SK-N-SH treated with all-trans-retinoic acid at 6 μM for 48 hours (cell line): ENCODE results near the gene CATSPER3.

Source experiments
- ATAC-seq: fragments of 200-7000 bp; cut with Tn5 transposase; 3 replicates; pipeline ENCODE4 v1.9.1; 2020; ENCODE audit warnings: mild to moderate bottlenecking, moderate library complexity
- ARNTL ChIP-seq: fragments of 450-650 bp; formaldehyde crosslinking; IDR thresholded peaks from 2 replicates; pipeline ENCODE4 v1.5.0; 2020; ENCODE audit warnings: low read depth, mild to moderate bottlenecking, moderate library complexity, borderline replicate concordance
- BACH2 ChIP-seq: fragments of 250-450 bp; sonication (Bioruptor Pico); IDR thresholded peaks from 2 replicates; pipeline ENCODE4 v1.9.0; 2021; ENCODE audit warnings: mild to moderate bottlenecking, borderline replicate concordance
- CSRNP3 ChIP-seq: fragments of 250-450 bp; sonication (Bioruptor Pico); IDR thresholded peaks from 2 replicates; pipeline ENCODE4 v1.5.1; 2021; ENCODE audit warnings: mild to moderate bottlenecking, moderate library complexity
- ESRRG ChIP-seq: fragments of 250-450 bp; sonication (Bioruptor Pico); IDR thresholded peaks from 2 replicates; pipeline ENCODE4 v1.6.1; 2021; ENCODE audit warnings: mild to moderate bottlenecking
- ISL1 ChIP-seq: fragments of 250-450 bp; sonication (Bioruptor Pico); IDR thresholded peaks from 2 replicates; pipeline ENCODE4 v2.1.2; 2022; ENCODE audit warnings: mild to moderate bottlenecking, moderate library complexity
- PATZ1 ChIP-seq: fragments of 250-450 bp; sonication (Bioruptor Pico); IDR thresholded peaks from 2 replicates; pipeline ENCODE4 v1.8.0; 2020; ENCODE audit warnings: mild to moderate bottlenecking, moderate library complexity, borderline replicate concordance
- POU6F1 ChIP-seq: fragments of 250-450 bp; sonication (Bioruptor Pico); IDR thresholded peaks from 2 replicates; pipeline ENCODE4 v1.8.0; 2021; ENCODE audit warnings: low read depth, mild to moderate bottlenecking, moderate library complexity, borderline replicate concordance
- PPARA ChIP-seq: fragments of 250-450 bp; sonication (Bioruptor Pico); IDR thresholded peaks from 2 replicates; pipeline ENCODE4 v1.5.0; 2020; ENCODE audit warnings: mild to moderate bottlenecking, borderline replicate concordance
- RARB ChIP-seq: fragments of 250-450 bp; sonication (Bioruptor Pico); IDR thresholded peaks from 2 replicates; pipeline ENCODE4 v1.8.0; 2021; ENCODE audit warnings: mild to moderate bottlenecking, moderate library complexity
- SNAI2 ChIP-seq: fragments of 250-450 bp; sonication (Bioruptor Pico); IDR thresholded peaks from 2 replicates; pipeline ENCODE4 v1.5.0; 2020; ENCODE audit warnings: mild to moderate bottlenecking, moderate library complexity
- TCF4 ChIP-seq: fragments of 250-450 bp; sonication (Bioruptor Pico); IDR thresholded peaks from 2 replicates; pipeline ENCODE4 v1.8.0; 2021; ENCODE audit warnings: mild to moderate bottlenecking, moderate library complexity, borderline replicate concordance
- TOX ChIP-seq: fragments of 250-450 bp; sonication (Bioruptor Pico); IDR thresholded peaks from 2 replicates; pipeline ENCODE4 v1.8.0; 2021; ENCODE audit warnings: mild to moderate bottlenecking, moderate library complexity, borderline replicate concordance
- TSHZ2 ChIP-seq: fragments of 250-450 bp; sonication (Bioruptor Pico); IDR thresholded peaks from 2 replicates; pipeline ENCODE4 v1.5.0; 2020; ENCODE audit warnings: mild to moderate bottlenecking, moderate library complexity
- ZC3H10 ChIP-seq: fragments of 250-450 bp; sonication (Bioruptor Pico); IDR thresholded peaks from 2 replicates; pipeline ENCODE4 v1.5.1; 2021; ENCODE audit warnings: mild to moderate bottlenecking, moderate library complexity
- ZFP3 ChIP-seq: fragments of 250-450 bp; sonication (Bioruptor Pico); IDR thresholded peaks from 2 replicates; pipeline ENCODE4 v1.5.0; 2020; ENCODE audit warnings: mild to moderate bottlenecking, moderate library complexity
- ZNF565 ChIP-seq: fragments of 450-650 bp; formaldehyde crosslinking; conservative IDR thresholded peaks from 2 replicates; pipeline ENCODE4 v1.5.0; 2020; ENCODE audit warnings: low read depth, mild to moderate bottlenecking, moderate library complexity
- ZNF70 ChIP-seq: fragments of 450-650 bp; formaldehyde crosslinking; IDR thresholded peaks from 2 replicates; pipeline ENCODE4 v1.5.0; 2020; ENCODE audit warnings: mild to moderate bottlenecking, moderate library complexity

Gene CATSPER3

DNA sequence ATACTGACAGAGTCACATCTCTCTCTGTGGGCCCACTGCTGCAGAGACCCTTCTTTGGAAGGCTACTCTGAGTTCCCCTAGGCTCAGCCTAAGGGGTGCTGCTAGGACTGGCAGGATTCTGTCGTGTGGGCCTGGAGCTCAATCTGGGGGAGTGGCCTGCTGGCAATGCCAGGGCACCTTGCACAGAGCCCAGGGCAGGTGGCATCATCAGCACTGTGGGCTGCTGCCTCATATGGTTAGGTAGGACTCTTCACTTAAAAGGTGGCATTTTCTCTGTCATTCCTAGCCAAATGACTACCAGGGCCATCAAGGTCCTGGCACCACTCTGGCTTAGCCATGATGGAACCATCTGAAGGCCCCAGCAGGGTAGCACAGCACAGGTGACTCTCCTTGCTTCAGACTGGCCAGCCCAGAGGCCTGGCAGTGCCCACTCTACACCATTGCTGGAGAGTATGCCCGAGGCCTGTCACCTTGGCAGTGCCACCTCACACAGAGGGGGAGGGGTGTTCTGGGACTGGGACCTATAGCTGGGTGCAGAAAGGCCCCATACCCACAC, 44.4 kb downstream of the CATSPER3 start (continued):
- TF ChIP-seq TSHZ2 (CRISPR knock-in tag), result no peak
- TF ChIP-seq POU6F1 (CRISPR knock-in tag), result no peak
- no peak for TF ChIP-seq TCF4 (CRISPR knock-in tag)
- no peak for TF ChIP-seq ESRRG
- no peak for TF ChIP-seq BACH2 (CRISPR knock-in tag)
- TF ChIP-seq RARB, result no peak
- TF ChIP-seq, all 23 proteins: peak for 0

DNA sequence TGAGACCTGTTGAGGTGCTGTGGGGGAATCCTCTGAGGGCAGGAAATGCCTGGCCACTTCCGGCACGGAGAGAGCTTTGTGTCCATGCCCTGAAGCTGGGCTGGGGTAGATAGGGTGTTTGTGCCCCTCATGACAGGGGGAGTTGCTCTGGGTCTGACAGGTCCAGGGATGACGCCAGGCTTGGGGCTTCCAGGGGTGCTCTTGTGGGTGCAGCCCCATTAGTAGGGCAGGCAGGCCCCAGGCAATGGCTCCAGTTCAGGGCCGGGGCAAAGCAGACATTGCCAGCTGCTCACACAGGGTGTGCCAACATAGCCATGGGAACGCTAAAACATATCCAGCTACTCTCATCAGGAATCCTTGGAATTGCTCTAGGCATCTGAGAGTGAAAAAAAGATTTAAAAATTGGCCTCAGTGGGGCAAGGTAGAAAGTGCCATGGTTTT, 45.3 kb downstream of the CATSPER3 start:
- no peak for ATAC-seq
- TF ChIP-seq ZNF70 (CRISPR knock-in tag) (no peak), CSRNP3 (CRISPR knock-in tag) (no peak), ZFP3 (CRISPR knock-in tag) (no peak), TSHZ2 (CRISPR knock-in tag) (no peak), POU6F1 (CRISPR knock-in tag) (no peak), TOX (CRISPR knock-in tag) (no peak), ARNTL (CRISPR knock-in tag) (no peak), PATZ1 (CRISPR knock-in tag) (no peak), PPARA (CRISPR knock-in tag) (no peak), SNAI2 (CRISPR knock-in tag) (no peak), ZNF565 (CRISPR knock-in tag) (no peak), ZC3H10 (no peak), ISL1 (no peak)

GRCh38 chr5:135013445-135013844, 45.7 kb downstream of the CATSPER3 start:
- no peak for ATAC-seq
- TF ChIP-seq ZFP3 (CRISPR knock-in tag) (no peak), CSRNP3 (CRISPR knock-in tag) (no peak)
